Mucosa of descending colon (tissue), 3 donors: ENCODE data around the gene OR5H14. TPM values are rescaled to one million over a fixed set of nuclear protein-coding genes. Genes with fewer than 3 reads are reported as not detected.

Source experiments
- ATAC-seq: fragments of 200-7000 bp; cut with Tn5 transposase; one replicate; pipeline ENCODE4 v1.9.1; 2020; ENCODE audit warnings: mild to moderate bottlenecking, moderate library complexity
- DNase-seq, 3 donors: peaks; one replicate each; pipeline ENCODE4 v3.0.0-alpha.2; 2020
- H3K36me3 ChIP-seq: fragments of 200-600 bp; one replicate; pipeline ENCODE4 v1.8.0; 2021; ENCODE audit warnings: low read depth, mild to moderate bottlenecking
- H3K4me1 ChIP-seq: fragments of 200-600 bp; one replicate; pipeline ENCODE4 v1.8.0; 2021; ENCODE audit warnings: low read depth, mild to moderate bottlenecking
- H3K4me3 ChIP-seq: fragments of 200-600 bp; one replicate; pipeline ENCODE4 v1.8.0; 2021; ENCODE audit warnings: mild to moderate bottlenecking
- H3K9me3 ChIP-seq: fragments of 200-600 bp; one replicate; pipeline ENCODE4 v1.8.0; 2021; ENCODE audit warnings: mild to moderate bottlenecking
- CTCF ChIP-seq: fragments of 200-600 bp; IDR thresholded peaks from one replicate; pipeline ENCODE4 v1.8.0; 2022; ENCODE audit warnings: antibody characterized with exemption, mild to moderate bottlenecking
- intact Hi-C, 2 donors: fragments of 100-400 bp; cut with DNase I in 1 of 2; cut with micrococcal nuclease in 1 of 2; formaldehyde crosslinking; loops; one replicate each; pipeline versions ENCODE4 v1.11.0 to v1.11.1; 2022; cut with DNase I, micrococcal nuclease
- long read RNA-seq, 2 donors: library from polyadenylated mRNA; unstranded; transcript quantifications; one replicate each; pipeline ENCODE4 v2.0.0, GENCODE V29; 2019 to 2021
- total RNA-seq, 3 donors: library from RNA; stranded (reverse); fragmentation: NEBNext Ultra II Directional in 2 of 3; extraction: Animal tissue kit (Norgen Biotek cat#: 25700) in 2 of 3; gene quantifications; one replicate each; pipeline versions ENCODE4 v1.2.1 to v1.2.4, GENCODE V29; 2021 to 2023
- donor health status: DM: no; HTN: no; CAD: no; lungs with moderate emphysema.
- donor health status: DM: no; HTN: no; CAD: no.
- donor health status: DM: no; HTN: yes; CAD: no.

The OR5H14 gene
- total RNA-seq: not detected
- long read RNA-seq, donor 1: 0 reads
- long read RNA-seq, donor 2: 0 reads

- DNase-seq: no peak
- TF ChIP-seq CTCF: no peak
- H3K36me3 ChIP-seq: no peaks in the 10 kb centered on the region
Measured at GRCh38 chr3:98147179-98147578, at the start of gene OR5H14. OR5H14 (plus strand) TSS chr3:98147479; CDS start chr3:98149386, 1,907 bp downstream.

GRCh38 chr3:98099848-98100247, 47.4 kb upstream of the OR5H14 start:
- Histone ChIP-seq H3K4me3 (no peak overlapping the region), H3K36me3 (no peaks in the 10 kb centered on the region), H3K9me3 (no peaks in the 10 kb centered on the region), H3K4me1 (no peaks in the 10 kb centered on the region)
- intact Hi-C loops: no loop called here
- TF ChIP-seq CTCF: no peak
- DNase-seq (no peak), ATAC-seq (no peak)

More at GRCh38 chr3:98147179-98147578, at the start of gene OR5H14:
- intact Hi-C loops: no loop called here
- no peaks in the 10 kb centered on the region for H3K4me1 ChIP-seq
- no peak for ATAC-seq
- no peak within 1 kb of the TSS for H3K4me3 ChIP-seq
- no peaks in the 10 kb centered on the region for H3K9me3 ChIP-seq

GRCh38 chr3:98108162-98108561, 39.1 kb upstream of the OR5H14 start:
- DNase-seq (no peak), ATAC-seq (no peak)

GRCh38 chr3:98109807-98110549, 37.3 kb upstream of the OR5H14 start:
- H3K36me3 ChIP-seq: no peaks in the 10 kb centered on the region
- H3K4me3 ChIP-seq: no peak overlapping the region
- H3K4me1 ChIP-seq: no peaks in the 10 kb centered on the region
- DNase-seq (no peak), ATAC-seq (no peak)
- TF ChIP-seq CTCF: no peak
- intact Hi-C loops: no loop called here
- H3K9me3 ChIP-seq: peaks cover 28% of the 10 kb centered on the region

More at GRCh38 chr3:98108162-98108561, 39.1 kb upstream of the OR5H14 start:
- intact Hi-C loops: no loop called here
- Histone ChIP-seq H3K9me3 (peaks cover 28% of the 10 kb centered on the region), H3K36me3 (no peaks in the 10 kb centered on the region), H3K4me1 (no peaks in the 10 kb centered on the region), H3K4me3 (no peak overlapping the region)
- no peak for TF ChIP-seq CTCF

- Histone ChIP-seq H3K9me3 (peaks cover 28% of the 10 kb centered on the region), H3K36me3 (no peaks in the 10 kb centered on the region), H3K4me1 (no peaks in the 10 kb centered on the region), H3K4me3 (no peak overlapping the region)
- intact Hi-C loops: no loop called here
- no peak for ATAC-seq
- DNase-seq: no peak
- no peak for TF ChIP-seq CTCF
Measured at GRCh38 chr3:98110550-98110908, 36.8 kb upstream of the OR5H14 start.
